Stimulated activated CD8-positive, alpha-beta memory T cell treated with anti-CD3 and anti-CD28 coated beads, Interleukin-15, amount 100 ng/mL, for 1 hour (primary cell): ENCODE results near the gene ANKRD27.

Experiments
- DNase-seq: peaks from one replicate; pipeline ENCODE4 v3.0.0-alpha.2; 2020; ENCODE audit warnings: low read depth

Gene ANKRD27

GRCh38 chr19:32550666-32551065 is 124.3 kb downstream of the ANKRD27 start:
- no peak for DNase-seq
